Stimulated activated CD8-positive, alpha-beta memory T cell treated with anti-CD3 and anti-CD28 coated beads, Interleukin-15, amount 100 ng/mL, for 48 hours (primary cell): ENCODE results near the gene HLA-DPA1.
"Not testable (repeated sequence)": the region's sequence is repeated elsewhere in the genome, so short reads cannot be mapped to it uniquely, and the experiment has no call there.

Experiments
- DNase-seq, 2 donors: peaks; one replicate each; pipeline ENCODE4 v3.0.0-alpha.2; 2020; ENCODE audit warnings: low read depth in 2 of 2

Gene HLA-DPA1

DNA sequence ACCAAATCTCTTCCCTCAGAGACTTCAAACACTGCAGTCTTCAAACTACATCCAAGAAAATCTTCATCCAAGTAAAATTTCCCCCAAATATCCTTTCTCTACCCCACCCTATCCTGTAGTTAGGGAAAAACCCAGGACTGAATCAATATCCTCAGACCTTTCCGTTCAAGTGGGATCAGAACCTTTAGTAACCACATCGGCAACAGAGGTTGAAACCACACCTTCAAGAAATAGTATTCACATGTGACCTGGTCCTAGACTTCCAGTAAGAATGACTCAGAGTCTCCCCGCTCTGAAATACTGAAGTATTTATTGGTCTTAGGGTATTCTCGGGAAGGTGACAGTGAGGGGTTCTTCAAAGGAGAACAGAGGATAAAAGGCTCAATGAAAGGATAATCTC is 8.7 kb downstream of the HLA-DPA1 start:
- DNase-seq: no peak

DNA sequence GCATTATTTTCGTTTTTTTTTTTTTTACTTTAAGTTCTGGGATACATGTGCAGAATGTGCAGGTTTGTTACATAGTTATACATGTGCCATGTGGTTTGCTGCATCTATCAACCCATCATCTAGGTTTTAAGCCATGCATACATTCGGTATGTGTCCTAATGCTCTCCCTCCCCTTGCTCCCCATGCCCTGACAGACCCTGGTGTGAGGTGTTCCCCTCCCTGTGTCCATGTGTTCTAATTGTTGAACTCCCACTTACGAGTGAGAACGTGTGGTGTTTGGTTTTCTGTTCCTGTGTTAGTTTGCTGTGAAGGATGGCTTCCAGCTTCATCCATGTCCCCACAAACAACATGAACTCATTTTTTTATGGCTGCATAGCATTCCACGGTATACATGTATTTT is 10.0 kb downstream of the HLA-DPA1 start:
- not testable (repeated sequence) for DNase-seq

DNA sequence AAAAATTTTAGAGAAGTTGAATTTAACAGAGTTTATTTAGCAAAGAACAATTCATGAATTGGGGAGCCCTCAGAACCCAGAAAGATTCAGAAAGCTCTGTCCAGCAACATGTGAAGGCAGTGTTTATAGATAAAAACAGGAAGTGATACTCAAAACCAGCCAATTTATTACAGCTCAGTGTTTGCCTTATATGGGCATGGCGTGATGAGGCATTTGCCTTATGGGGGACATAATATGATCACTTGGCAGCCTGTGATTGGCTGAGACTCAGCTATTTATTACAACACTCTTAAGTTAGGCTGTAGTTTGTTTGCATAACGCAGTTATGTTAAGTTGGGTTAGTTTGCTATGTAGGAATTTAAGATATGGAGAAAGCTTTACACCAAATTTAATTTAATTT is 11.5 kb downstream of the HLA-DPA1 start:
- no peak for DNase-seq

DNA sequence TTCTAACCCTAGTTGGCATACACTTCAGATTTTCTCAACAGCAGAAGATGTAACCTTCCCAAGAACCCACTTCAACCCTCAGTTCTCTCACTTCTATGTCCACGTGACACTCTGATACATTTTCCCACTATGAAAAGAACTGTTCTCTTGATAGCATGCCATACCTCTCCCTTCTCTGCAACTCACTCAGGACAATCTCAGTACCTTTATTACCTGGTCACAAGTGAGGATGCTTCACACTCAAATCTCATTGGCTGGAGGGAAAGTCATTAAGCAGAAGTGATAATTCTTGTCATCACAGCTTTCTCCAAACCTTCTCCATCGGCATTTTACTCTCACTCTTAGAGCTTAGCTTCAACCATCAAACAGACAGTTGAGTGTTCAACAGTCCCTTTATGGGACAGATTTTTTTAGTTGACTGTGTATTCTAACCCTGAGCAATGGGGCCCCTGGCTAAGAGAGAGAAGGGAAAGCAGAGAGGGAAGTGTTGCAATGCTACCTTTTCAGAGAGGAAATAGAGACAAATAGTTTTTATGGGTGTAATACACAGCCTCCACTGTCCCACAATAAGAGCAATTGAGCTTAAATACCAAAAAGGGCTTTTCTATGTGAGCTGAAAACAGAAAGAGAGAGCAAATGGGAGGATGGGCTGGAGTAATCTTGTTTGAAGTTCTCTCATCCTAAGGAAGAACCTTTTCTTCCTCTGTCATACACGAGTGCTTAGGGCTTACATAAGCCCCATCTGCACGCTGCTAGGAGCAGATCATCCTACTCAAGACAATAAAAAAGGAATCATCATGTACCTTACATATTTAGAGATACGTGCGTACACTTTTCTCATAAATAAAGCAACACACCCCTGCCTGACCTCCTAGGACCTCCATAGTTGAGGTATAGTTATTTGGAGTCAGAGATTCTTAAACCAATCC is 16.0 kb downstream of the HLA-DPA1 start:
- no peak for DNase-seq

DNA sequence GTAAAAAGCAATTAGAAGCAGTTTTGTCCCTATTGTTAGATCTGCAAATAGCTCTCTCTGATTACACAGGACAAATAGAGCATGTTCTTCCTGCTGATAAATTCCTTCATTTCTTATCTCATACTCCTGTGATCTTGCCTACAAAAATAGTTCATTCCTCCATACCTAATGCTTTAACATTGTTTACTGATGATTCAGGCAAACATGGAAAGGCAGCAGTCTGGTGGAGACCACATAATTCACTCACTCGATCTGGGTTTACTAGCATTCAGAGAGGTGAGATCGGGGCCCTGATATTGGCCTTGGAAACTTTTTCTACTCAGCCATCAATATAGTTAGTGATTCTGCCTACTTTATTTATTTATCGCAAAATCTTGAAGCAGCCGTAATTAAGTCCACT is 20.2 kb downstream of the HLA-DPA1 start:
- DNase-seq: no peak

DNA sequence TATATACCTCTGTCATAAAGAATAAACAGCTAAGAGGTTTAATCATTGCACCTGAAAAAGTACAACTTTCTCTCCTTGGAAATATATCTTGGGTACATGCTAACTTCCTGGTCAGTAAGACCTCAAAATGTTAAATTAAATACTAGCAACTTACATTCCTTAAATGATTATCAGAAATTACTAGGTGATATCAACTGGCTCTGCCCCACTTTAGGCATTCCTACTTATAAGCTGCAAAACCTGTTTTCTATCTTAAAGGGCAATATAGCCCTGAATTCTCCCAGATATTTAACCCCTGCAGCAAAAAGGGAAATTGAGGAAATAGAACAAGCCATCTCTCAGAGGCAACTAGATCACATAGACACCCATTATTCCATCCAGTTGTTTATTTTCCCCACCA is 20.8 kb downstream of the HLA-DPA1 start:
- no peak for DNase-seq

DNA sequence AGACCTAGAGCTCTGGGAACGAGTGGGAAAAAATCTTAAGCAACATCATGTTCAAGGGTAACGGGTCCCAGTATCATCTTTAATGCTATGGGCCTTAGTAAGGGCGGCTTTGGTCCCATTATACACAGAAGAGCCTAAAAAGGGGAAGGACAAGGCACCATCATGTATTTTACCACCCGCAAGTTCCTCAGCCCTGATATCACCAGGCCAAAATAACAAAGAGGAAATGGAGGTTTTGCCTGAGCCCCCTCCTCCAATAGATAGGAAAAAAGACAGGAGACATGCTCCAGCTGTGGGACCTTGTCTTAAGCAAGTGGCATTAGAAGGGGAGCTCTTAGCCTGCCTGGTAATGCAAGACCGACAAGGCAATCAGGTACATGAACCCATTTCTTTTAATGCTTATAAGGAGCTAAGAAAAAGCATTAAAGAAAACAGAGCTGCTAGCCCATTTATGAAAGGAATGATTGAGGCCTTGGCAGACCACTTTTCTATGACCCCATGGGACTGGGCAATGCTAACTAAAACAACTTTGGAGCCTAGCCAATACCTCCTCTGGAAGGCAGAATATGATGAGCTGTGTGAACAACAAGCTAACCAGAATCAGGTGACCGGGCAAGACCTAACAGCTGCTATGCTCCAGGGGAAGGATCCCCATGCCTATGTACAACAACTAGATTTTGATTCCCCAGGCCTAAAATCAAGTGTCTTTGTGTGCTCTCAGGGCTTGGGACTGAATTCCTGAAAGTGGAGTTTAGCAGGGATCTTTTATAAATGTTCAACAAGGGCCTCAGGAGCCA is 23.2 kb downstream of the HLA-DPA1 start:
- DNase-seq: no peak

DNA sequence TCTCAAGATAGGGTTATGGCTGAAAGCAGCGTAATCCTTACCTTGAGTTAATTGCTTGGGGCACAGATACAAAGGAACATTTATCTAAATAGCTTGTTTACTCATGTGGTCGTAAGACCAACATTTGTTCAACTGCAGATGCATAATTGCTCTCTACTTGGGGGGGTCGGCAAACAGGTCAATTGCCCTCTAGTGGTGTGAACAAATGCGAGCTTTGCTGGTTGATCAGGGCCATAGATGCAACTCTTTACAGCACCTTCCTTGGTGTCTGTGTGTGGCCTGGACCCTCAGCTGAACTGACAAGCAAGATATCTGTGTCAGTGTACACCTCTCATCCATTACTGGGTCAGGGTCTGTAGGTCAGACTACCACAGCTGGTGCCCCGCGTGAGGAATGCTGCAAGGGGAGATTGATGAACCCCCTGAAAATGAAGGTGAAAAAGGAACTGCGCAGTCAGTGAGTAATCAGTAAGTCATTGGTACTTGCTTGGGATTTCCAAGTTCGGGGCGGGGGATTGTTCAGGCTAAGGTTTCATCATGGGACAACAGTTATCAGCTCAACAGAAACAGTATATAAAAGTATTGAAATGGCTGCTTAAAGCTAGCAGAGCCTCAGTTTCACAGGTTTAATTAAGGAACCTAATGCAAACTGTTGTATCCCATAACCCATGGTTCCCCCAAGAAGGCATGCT is 24.0 kb downstream of the HLA-DPA1 start:
- DNase-seq: no peak

DNA sequence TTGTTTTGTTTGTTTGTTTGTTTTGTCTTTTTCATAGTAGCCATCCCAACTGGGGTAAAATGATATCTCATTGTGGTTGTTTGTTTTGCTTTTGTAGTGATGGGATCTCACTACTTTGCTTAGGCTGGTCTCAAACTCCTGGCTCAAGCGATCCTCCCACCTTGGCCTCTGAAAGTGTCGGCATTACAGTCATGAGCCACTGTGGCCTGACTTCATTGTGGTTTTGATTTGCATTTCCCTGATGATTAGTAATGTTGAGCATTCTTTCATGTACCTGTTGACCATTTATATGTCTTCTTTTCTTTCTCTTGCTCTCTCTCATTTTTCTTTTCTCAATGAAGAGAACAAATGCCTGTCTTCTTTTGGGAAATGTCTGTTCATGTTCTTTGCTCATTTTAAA is 33.3 kb downstream of the HLA-DPA1 start:
- DNase-seq: no peak

DNA sequence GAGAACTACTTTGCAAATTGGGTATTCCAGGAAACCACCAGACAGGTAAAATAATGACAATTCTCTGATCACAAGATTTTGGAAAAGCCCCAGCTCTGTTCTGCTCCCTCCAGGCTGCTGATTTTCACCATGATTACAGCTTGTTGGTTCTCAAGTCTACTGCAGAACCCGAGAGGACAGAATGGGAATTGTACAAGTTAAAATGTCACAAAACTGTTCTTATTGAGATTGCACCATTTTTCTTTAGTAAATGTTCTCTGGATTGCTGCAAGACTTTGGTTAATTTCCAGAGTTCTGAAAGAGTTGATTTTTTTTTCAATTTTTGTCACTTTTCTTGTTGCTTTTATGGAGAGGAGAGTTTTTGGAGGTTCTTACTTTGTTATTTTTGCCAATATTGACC is 36.9 kb downstream of the HLA-DPA1 start:
- no peak for DNase-seq

DNA sequence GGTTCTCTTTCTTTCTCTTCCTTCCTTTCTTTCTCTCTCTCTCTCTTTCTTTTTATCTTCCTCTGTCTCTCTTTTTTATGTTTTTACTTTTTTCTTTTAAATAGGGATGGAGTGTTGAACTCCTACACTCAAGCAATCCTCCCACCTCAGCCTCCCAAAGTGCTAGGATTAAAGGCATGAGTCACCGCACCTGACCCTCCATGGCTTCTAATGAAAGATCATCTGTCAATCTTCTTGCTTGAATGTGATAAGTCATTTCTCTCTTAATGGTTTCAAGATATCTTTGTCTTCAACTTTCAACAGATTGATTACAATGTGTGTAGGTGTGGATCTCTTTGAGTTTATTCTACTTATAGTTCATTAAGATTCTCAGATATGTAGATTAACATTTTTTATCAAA is 38.9 kb downstream of the HLA-DPA1 start:
- DNase-seq: no peak

DNA sequence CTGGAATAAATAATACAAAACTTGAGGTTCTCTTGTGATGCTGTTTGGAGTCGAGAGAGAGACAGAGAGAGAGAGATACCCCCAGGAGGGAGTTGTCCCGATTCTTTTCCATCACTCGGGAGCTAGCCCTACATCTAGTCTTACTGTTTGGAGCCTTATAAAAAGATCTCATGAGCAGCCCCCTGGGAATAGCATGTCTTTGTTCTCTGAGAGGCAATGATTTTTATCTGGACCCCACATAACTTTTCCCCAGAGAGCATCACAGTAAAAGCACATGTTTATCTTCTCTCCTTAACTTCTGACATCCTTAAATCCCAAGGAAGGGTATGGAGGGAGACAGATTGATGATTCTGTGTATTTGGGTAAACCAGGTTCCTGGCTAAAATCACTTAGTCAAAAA is 43.2 kb downstream of the HLA-DPA1 start:
- no peak for DNase-seq

DNA sequence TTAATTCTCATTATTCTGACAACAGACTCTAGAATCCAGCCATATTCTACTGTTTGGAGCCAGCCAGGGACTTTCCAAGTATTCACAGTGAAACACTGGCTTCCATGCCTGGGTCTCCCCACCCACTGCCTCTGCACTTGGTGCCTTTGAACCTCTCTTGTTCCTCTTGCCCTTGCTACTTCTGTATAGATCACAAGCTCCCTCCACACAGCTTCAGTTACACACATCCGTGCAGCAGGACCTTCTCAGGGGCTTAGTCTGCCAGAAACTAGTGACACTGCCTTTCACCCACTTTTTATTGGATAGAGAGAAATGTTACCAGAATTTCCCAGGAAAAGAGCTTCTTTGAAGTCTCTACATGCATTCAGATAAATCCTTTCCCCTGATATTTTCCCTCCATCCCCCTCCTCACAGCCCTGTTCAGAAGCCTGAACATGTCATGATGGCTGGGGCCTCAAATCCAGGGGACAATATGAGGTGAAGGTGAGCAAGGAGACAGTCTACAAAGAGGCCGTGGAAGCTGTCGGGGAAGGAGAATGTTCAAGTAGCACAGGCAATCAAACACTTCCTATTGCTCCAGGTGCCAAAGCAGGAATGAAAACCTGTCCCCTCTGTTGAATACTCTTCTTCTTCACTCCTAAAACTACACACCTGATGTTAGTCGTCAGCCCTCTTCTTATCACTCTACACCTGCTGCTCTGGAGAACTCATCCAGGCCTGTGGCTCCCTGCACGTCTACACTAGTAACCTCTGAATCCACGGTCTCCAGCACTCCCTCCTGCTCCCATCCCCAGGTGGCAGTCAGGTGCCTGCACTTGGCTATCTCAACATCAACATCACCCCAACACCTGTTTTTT is 43.9 kb downstream of the HLA-DPA1 start:
- peak in 1 of 2 donors; percentile 2 for DNase-seq

DNA sequence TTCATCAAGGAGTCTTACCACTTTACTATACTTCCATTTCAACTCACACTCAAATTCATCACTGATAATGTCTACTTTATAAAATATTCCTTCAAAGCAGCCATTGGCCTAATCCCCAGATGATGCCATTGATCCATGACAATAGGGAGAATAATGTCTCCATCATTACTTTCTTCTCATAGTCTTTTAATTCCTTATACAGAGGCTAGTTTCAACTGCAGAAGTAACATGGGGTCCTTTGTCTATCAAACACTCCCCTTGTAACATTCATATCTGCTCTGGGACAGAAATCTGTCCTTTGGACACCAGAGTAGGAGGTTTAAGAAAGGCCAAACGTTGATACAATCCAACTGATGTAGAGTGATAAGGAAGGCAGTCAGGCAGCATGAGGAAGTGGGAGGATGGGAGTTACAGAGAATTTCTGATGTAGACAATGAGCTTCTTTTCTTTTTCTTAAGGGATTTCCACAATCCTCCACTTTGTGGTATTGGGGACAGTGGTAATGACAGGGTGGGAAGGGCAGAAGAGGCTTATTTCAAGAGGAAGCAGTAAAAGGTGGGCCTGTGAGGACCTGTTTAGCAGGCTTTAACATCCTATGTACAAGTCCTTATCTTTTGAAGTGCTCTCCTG is 45.1 kb downstream of the HLA-DPA1 start:
- no peak for DNase-seq

DNA sequence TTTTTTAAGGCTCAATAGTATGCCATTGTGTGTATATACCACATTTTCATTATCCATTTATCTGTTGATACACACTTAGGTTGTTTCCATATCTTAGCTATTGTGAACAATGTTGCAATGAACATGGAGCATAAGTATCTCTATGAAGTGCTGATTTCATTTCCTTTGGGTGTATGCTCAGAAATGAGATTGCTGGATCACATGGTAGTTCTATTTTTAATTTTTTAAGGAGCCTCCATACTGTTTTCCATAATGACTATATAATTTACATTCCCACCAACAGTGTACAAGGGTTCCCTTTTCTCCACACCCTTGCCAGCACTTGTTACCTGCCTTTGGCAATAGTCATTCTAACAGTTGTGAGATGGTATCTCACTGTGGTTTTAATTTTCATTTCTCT is 48.9 kb downstream of the HLA-DPA1 start:
- DNase-seq: no peak

DNA sequence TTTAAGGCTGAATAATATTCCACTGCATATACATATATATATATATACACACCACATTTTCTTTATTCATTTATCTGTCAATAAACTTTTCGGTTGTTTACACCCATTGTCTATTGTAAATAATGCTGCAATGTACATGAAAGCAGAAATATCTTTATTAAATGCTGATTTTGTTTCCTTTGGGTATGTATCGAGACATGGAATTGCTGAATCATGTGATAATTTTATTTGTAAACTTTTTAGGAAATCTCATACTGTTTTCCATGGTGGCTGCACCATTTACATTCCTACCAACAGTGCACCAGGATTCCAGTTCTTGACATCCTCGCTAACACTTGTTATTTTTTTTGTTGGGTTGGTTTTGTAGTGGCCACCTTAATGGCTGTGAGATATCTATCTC is 49.9 kb downstream of the HLA-DPA1 start:
- DNase-seq: no peak

DNA sequence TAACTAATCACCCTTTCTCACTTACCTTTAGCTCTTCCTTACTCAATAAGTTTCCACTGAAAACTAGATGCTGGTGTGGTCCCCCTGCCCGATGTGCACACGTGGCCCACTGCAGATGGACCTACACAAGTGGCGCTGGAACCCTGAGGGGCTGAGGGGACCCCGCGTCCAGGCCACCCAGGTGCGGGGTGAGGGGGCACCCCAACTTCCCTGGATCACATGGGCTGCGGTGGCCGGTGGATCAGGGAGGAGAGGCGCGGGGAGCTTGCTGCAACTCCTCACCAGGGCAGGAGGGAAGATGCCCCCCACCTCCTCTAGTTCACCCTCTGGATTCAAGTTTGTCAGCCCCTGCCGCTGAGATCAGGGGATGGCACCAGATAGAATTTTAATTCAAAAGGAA is 51.5 kb downstream of the HLA-DPA1 start:
- DNase-seq: no peak

DNA sequence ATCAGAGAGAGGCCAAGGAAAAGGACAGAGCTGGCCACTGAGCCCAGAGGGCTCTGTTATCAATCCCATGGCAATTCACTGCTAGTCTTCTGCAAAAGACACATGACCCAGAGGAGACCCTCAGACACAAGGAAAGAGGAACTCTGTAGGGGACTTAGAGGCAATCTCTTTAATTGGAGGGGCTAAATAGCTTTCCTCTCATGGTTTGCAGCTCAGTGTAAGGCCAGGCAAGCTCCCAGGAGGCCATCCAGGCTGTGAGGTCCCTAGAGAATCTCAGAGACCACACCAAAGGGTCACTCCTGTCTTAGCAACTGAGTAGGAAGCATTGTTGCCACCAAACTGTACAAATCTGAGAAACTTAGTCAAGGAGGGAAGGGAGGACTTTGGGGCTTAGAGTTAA is 54.1 kb downstream of the HLA-DPA1 start:
- DNase-seq: no peak

DNA sequence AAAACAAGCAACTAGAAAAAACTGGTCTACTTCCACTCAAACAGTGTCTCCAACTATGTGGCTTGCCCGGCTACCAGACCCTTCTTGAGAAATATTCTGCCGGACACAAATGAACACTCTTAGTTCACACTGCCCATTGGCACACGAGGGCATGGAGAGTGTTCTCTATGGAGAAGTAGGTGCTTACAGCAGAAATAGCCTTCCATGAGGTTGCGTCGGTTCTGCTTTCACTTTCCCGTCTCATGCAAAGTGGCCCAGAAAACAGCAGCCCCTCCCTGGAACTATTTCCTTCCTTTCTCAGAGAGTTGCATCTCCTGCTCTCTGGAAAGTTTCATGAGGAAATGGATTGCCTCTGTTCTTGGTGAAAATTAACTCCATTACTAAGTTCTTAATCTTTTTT is 54.5 kb downstream of the HLA-DPA1 start:
- DNase-seq: no peak

DNA sequence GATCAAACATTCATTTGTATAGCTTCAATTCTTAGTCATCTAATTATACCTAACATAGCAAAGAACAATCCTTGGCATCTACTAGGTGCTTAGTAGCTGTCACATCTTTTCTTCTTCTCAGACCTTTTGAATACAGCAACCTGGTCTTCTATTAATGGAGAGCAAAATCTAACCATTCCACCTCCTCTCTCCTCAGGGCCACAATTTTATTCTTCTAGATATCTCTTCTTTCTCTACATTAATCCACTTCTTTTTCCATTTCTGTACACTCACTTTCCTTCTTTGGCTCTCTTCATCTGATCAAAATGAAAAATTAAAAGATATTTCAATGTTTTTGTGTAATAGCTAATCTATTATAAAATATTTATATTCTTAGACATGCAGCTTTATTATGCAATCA is 55.0 kb downstream of the HLA-DPA1 start:
- DNase-seq: no peak
